GM23338 (cell line): ENCODE results near the gene TET2.

Source experiments
- CTCF ChIP-seq, 2 experiments: fragments of 200-600 bp in 1 of 2; sonication (generic) in 1 of 2; conservative IDR thresholded peaks; 2 replicates each; pipeline versions ENCODE4 v1.5.1 to v1.6.1; 2016 to 2017; ENCODE audit warnings: antibody characterized with exemption in 2 of 2, low read depth in 2 of 2, mild to moderate bottlenecking in 2 of 2, moderate library complexity in 1 of 2
- EZH2phosphoT487 ChIP-seq: fragments of 200-600 bp; sonication (generic); IDR thresholded peaks from one replicate; pipeline ENCODE4 v1.8.1; 2018; ENCODE audit warnings: antibody characterized with exemption; ENCODE audit not compliant: unreplicated experiment

GRCh38 chr4:105318486-105318885 is 171.8 kb downstream of the TET2 start:
- no peak for TF ChIP-seq CTCF (conservative IDR thresholded peaks at IDR 0.05; ENCODE audit: low read depth in 2 of 2)
- no peak for TF ChIP-seq EZH2phosphoT487
